OCI-LY3 (cell line): ENCODE results near the gene COPRS.

ENCODE experiments used
- EZH2phosphoT487 ChIP-seq: fragments of 200-600 bp; shearing (Covaris generic); IDR thresholded peaks from 2 replicates; pipeline ENCODE4 v1.6.1; 2018; ENCODE audit warnings: antibody characterized with exemption, mixed run types, low read depth
- TF ChIP-seq, protein P1 (sequence below): fragments of 200-600, 300-600 bp; sonication (generic); IDR thresholded peaks from 2 replicates; pipeline ENCODE4 v1.5.1; 2014; ENCODE audit warnings: antibody characterized with exemption, low read length, low read depth

DNA sequence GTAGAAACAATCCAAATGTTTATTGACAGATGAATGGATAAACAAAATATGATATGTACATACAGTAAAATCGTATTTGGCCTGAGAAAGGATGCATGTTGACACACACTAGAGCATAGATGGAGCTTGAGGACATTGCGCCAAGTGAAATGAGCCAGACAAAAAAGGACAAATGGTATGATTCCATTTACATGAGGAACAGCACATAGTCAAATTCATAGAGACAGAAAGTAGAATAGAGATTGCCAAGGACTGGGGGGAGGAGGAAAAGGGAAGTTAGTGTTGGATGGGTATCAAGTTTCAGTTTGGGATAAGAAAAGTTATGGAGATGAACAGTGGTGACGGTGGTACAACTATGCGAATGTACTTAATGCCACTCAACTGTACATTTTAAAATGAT lies 47.9 kb downstream of the COPRS start:
- TF ChIP-seq, protein P1, sequence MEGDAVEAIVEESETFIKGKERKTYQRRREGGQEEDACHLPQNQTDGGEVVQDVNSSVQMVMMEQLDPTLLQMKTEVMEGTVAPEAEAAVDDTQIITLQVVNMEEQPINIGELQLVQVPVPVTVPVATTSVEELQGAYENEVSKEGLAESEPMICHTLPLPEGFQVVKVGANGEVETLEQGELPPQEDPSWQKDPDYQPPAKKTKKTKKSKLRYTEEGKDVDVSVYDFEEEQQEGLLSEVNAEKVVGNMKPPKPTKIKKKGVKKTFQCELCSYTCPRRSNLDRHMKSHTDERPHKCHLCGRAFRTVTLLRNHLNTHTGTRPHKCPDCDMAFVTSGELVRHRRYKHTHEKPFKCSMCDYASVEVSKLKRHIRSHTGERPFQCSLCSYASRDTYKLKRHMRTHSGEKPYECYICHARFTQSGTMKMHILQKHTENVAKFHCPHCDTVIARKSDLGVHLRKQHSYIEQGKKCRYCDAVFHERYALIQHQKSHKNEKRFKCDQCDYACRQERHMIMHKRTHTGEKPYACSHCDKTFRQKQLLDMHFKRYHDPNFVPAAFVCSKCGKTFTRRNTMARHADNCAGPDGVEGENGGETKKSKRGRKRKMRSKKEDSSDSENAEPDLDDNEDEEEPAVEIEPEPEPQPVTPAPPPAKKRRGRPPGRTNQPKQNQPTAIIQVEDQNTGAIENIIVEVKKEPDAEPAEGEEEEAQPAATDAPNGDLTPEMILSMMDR: no peak
- TF ChIP-seq EZH2phosphoT487: no peak
